ENCODE results near the gene EFNB2. TPM values are rescaled to one million over a fixed set of nuclear protein-coding genes. Genes with fewer than 3 reads are reported as not detected.

The EFNB2 gene
- total RNA-seq, 1 experiment from 2014 or later = 4.7 TPM

DNA sequence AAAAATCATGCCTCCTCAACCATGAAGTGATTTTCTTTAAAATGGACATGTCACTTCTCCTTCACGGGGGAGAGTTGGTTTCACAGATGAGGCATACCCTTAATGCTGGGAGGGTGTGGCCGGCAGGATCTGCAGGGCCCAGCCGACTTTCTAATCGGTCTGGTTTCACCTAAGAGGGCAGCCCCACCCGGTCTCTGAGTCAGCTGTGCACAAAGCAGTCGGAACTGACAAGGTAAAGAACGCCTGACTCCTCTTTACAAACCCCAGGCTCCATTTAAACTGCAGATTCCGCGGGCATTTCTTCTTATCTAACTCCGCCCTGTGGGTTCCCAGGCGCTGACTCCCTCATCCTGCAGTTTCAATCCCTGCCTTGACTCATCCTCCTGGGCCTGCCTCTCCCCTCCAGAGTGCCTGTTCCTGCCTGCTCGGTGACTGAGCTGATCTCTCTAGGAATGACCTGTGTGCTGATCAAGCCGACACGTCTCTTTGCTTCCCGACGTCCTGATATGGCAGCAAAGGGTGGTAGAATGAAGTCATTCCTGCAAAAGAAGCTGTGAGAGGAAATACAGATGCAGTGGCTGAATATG lies 63.4 kb downstream of the EFNB2 start:
- in situ Hi-C loops (cut with HindIII; ENCODE audit: low pct_unique_long_range_greater_than_20kb, low sequenced_read_pairs) = no loop called here
- Histone ChIP-seq H3K36me3 (ENCODE audit: control insufficient read depth, insufficient read depth, low read length) (no peaks in the 10 kb centered on the region), H3K4me3 (ENCODE audit: low read depth in 2 of 2, low read length in 2 of 2) (peak overlapping the region in 1 of 2 experiments; percentile 31; a peak in 2 of 4 replicates), H3K9me3 (ENCODE audit: control insufficient read depth, insufficient read depth, low read depth, low read length) (no peaks in the 10 kb centered on the region), H3K27ac (ENCODE audit: low read length) (no peak overlapping the region), H3K27me3 (ENCODE audit: control insufficient read depth, insufficient read depth, low read length) (no peaks in the 10 kb centered on the region), H3K4me1 (ENCODE audit: control insufficient read depth, insufficient read depth, low read length) (no peaks in the 10 kb centered on the region)
- CTCF ChIA-PET = interaction anchor here (0.6 kb wide), 1 partner anchor 1698 kb away, joined by 4 read pairs; no protein-coding TSS in a partner anchor
- POLR2A ChIA-PET = no interaction called here
- TF ChIP-seq TCF7L2 (IDR thresholded peaks at IDR 0.05; ENCODE audit: low read depth, low read length) (no peak), POLR2AphosphoS5 (IDR thresholded peaks at IDR 0.05; ENCODE audit: low read depth, low read length) (no peak), REST (IDR thresholded peaks at IDR 0.05; ENCODE audit: insufficient read depth in 1 of 2, low read depth in 2 of 2, low read length in 1 of 2) (no peak), SIN3A (IDR thresholded peaks at IDR 0.05; ENCODE audit: borderline replicate concordance, insufficient read depth, low read depth, low read length) (no peak)
- TF ChIP-seq, protein P1, sequence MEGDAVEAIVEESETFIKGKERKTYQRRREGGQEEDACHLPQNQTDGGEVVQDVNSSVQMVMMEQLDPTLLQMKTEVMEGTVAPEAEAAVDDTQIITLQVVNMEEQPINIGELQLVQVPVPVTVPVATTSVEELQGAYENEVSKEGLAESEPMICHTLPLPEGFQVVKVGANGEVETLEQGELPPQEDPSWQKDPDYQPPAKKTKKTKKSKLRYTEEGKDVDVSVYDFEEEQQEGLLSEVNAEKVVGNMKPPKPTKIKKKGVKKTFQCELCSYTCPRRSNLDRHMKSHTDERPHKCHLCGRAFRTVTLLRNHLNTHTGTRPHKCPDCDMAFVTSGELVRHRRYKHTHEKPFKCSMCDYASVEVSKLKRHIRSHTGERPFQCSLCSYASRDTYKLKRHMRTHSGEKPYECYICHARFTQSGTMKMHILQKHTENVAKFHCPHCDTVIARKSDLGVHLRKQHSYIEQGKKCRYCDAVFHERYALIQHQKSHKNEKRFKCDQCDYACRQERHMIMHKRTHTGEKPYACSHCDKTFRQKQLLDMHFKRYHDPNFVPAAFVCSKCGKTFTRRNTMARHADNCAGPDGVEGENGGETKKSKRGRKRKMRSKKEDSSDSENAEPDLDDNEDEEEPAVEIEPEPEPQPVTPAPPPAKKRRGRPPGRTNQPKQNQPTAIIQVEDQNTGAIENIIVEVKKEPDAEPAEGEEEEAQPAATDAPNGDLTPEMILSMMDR (IDR thresholded peaks at IDR 0.05) = no peak
- ATAC-seq = peak; percentile 87
- intact Hi-C loops (cut with micrococcal nuclease; ENCODE audit: unreplicated experiment) = no loop called here
- DNase-seq (ENCODE audit: low read depth, low spot score) = peak; percentile 1
- no TSS peak for BruUV-seq (replicated peaks)

DNA sequence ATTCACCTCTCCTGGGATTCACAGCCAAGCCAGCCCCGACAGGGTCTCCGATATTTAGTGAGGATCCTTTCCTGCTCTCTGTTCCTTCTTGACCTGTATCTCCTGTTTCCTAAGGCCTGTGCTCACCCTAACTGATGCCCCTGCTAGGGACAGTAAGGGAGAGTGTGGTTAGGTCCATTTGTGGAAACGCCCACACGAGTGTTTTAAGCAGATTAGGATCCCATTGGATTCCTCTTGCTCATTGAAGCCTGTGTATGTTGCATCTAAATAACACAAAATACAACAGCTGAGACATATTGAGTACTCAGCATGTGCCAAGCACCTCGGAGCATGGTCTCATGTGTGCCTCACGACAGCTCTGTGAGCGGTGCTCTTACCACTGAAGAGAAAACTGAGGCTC lies 64.9 kb downstream of the EFNB2 start:
- CTCF ChIA-PET = interaction anchor here (0.6 kb wide), 1 partner anchor 450 kb away, joined by 3 read pairs; no protein-coding TSS in a partner anchor
- DNase-seq (ENCODE audit: low read depth, low spot score) = no peak
- intact Hi-C loops (cut with micrococcal nuclease; ENCODE audit: unreplicated experiment) (no loop called here), in situ Hi-C loops (cut with HindIII; ENCODE audit: low pct_unique_long_range_greater_than_20kb, low sequenced_read_pairs) (no loop called here)
- Histone ChIP-seq H3K9me3 (ENCODE audit: control insufficient read depth, insufficient read depth, low read depth, low read length) (no peaks in the 10 kb centered on the region), H3K36me3 (ENCODE audit: control insufficient read depth, insufficient read depth, low read length) (no peaks in the 10 kb centered on the region), H3K4me1 (ENCODE audit: control insufficient read depth, insufficient read depth, low read length) (no peaks in the 10 kb centered on the region), H3K4me3 (ENCODE audit: low read depth in 2 of 2, low read length in 2 of 2) (no peak overlapping the region), H3K27me3 (ENCODE audit: control insufficient read depth, insufficient read depth, low read length) (no peaks in the 10 kb centered on the region), H3K27ac (ENCODE audit: low read length) (no peak overlapping the region)
- POLR2A ChIA-PET = no interaction called here
- TF ChIP-seq REST (IDR thresholded peaks at IDR 0.05; ENCODE audit: insufficient read depth in 1 of 2, low read depth in 2 of 2, low read length in 1 of 2) (no peak), SIN3A (IDR thresholded peaks at IDR 0.05; ENCODE audit: borderline replicate concordance, insufficient read depth, low read depth, low read length) (no peak), POLR2AphosphoS5 (IDR thresholded peaks at IDR 0.05; ENCODE audit: low read depth, low read length) (no peak), TCF7L2 (IDR thresholded peaks at IDR 0.05; ENCODE audit: low read depth, low read length) (no peak)
- TF ChIP-seq, protein P1 (IDR thresholded peaks at IDR 0.05) = no peak
- no peak for ATAC-seq
- BruUV-seq (replicated peaks) = no TSS peak
